ENCODE data around the gene LARP4B. TPM values are rescaled to one million over a fixed set of nuclear protein-coding genes. Genes with fewer than 3 reads are reported as not detected.

Gene LARP4B
- total and polyA plus RNA-seq, 2 of the 13 experiments (the other 11 are each of a cell fraction or from before 2014, with no cell fraction given): 19.5 to 30.2 TPM

DNA sequence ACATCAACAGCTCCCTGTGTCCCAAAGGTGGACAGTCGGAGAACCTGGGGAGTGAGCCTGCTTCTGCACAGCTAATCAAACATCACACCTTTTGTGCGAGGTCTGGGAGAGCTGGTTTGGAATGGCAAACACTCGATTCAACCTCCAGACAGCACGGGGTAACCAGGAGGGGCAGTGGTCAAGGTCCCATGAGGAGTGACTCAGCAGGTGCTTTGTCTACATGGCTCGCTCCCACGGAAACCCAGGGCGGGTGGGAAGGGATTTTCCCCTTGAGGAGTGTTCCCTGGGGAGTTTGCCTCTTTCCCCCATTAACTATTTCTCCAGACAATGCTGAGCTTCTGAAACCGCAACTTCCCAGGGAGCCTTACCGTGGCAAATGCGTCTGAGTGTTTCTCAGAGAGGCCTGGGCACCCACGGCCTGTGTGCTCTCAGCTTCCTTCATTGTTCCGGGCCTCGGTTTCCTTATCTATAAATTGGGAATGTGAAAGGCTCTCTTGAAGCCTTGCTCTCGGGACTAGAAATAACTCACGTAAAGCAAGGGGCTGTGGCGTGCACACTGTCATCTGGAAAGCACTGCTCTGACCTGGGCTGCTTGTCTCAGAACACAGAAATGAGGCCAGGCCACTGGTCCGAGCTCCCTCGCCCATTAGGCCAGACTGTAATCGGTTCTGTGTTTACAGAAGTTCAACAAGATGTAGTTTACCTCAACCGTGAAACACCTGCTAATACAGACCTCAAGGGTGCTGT is 42.7 kb upstream of the LARP4B start (continued):
- TF ChIP-seq ZNF879 (CRISPR knock-in tag; IDR thresholded peaks at IDR 0.05): no peak
- TF ChIP-seq DPF2 (CRISPR knock-in tag; IDR thresholded peaks at IDR 0.05; ENCODE audit: borderline replicate concordance, low read depth): no peak
- no peak for TF ChIP-seq SRSF9 (IDR thresholded peaks at IDR 0.05; ENCODE audit: borderline replicate concordance, insufficient read depth, low read depth, low read length, poor library complexity, severe bottlenecking)
- no peak for TF ChIP-seq ZNF296 (CRISPR knock-in tag; conservative IDR thresholded peaks at IDR 0.05)
- no peak for TF ChIP-seq TEAD2 (CRISPR knock-in tag; IDR thresholded peaks at IDR 0.05)
- TF ChIP-seq KDM5B (CRISPR knock-in tag; IDR thresholded peaks at IDR 0.05; ENCODE audit: borderline replicate concordance): no peak
- TF ChIP-seq, protein P1, sequence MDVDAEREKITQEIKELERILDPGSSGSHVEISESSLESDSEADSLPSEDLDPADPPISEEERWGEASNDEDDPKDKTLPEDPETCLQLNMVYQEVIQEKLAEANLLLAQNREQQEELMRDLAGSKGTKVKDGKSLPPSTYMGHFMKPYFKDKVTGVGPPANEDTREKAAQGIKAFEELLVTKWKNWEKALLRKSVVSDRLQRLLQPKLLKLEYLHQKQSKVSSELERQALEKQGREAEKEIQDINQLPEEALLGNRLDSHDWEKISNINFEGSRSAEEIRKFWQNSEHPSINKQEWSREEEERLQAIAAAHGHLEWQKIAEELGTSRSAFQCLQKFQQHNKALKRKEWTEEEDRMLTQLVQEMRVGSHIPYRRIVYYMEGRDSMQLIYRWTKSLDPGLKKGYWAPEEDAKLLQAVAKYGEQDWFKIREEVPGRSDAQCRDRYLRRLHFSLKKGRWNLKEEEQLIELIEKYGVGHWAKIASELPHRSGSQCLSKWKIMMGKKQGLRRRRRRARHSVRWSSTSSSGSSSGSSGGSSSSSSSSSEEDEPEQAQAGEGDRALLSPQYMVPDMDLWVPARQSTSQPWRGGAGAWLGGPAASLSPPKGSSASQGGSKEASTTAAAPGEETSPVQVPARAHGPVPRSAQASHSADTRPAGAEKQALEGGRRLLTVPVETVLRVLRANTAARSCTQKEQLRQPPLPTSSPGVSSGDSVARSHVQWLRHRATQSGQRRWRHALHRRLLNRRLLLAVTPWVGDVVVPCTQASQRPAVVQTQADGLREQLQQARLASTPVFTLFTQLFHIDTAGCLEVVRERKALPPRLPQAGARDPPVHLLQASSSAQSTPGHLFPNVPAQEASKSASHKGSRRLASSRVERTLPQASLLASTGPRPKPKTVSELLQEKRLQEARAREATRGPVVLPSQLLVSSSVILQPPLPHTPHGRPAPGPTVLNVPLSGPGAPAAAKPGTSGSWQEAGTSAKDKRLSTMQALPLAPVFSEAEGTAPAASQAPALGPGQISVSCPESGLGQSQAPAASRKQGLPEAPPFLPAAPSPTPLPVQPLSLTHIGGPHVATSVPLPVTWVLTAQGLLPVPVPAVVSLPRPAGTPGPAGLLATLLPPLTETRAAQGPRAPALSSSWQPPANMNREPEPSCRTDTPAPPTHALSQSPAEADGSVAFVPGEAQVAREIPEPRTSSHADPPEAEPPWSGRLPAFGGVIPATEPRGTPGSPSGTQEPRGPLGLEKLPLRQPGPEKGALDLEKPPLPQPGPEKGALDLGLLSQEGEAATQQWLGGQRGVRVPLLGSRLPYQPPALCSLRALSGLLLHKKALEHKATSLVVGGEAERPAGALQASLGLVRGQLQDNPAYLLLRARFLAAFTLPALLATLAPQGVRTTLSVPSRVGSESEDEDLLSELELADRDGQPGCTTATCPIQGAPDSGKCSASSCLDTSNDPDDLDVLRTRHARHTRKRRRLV (CRISPR knock-in tag; IDR thresholded peaks at IDR 0.05): no peak
- TF ChIP-seq, protein P2, sequence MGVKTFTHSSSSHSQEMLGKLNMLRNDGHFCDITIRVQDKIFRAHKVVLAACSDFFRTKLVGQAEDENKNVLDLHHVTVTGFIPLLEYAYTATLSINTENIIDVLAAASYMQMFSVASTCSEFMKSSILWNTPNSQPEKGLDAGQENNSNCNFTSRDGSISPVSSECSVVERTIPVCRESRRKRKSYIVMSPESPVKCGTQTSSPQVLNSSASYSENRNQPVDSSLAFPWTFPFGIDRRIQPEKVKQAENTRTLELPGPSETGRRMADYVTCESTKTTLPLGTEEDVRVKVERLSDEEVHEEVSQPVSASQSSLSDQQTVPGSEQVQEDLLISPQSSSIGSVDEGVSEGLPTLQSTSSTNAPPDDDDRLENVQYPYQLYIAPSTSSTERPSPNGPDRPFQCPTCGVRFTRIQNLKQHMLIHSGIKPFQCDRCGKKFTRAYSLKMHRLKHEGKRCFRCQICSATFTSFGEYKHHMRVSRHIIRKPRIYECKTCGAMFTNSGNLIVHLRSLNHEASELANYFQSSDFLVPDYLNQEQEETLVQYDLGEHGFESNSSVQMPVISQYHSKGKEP (CRISPR knock-in tag; IDR thresholded peaks at IDR 0.05): no peak
- no peak for TF ChIP-seq MLLT10 (CRISPR knock-in tag; IDR thresholded peaks at IDR 0.05)
- TF ChIP-seq ZNF556 (CRISPR knock-in tag; IDR thresholded peaks at IDR 0.05; ENCODE audit: borderline replicate concordance): no peak; the same call in 1 of the 2 replicates
- no peak for TF ChIP-seq ZNF674 (CRISPR knock-in tag; IDR thresholded peaks at IDR 0.05; ENCODE audit: low read depth)
- no peak for TF ChIP-seq RBM39 (IDR thresholded peaks at IDR 0.05; ENCODE audit: low read depth, low read length, poor library complexity, severe bottlenecking)
- TF ChIP-seq SRSF1 (optimal IDR thresholded peaks at IDR 0.05; ENCODE audit: low read depth, low read length): no peak
- TF ChIP-seq, protein P3, sequence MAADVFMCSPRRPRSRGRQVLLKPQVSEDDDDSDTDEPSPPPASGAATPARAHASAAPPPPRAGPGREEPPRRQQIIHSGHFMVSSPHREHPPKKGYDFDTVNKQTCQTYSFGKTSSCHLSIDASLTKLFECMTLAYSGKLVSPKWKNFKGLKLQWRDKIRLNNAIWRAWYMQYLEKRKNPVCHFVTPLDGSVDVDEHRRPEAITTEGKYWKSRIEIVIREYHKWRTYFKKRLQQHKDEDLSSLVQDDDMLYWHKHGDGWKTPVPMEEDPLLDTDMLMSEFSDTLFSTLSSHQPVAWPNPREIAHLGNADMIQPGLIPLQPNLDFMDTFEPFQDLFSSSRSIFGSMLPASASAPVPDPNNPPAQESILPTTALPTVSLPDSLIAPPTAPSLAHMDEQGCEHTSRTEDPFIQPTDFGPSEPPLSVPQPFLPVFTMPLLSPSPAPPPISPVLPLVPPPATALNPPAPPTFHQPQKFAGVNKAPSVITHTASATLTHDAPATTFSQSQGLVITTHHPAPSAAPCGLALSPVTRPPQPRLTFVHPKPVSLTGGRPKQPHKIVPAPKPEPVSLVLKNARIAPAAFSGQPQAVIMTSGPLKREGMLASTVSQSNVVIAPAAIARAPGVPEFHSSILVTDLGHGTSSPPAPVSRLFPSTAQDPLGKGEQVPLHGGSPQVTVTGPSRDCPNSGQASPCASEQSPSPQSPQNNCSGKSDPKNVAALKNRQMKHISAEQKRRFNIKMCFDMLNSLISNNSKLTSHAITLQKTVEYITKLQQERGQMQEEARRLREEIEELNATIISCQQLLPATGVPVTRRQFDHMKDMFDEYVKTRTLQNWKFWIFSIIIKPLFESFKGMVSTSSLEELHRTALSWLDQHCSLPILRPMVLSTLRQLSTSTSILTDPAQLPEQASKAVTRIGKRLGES (CRISPR knock-in tag; IDR thresholded peaks at IDR 0.05; ENCODE audit: borderline replicate concordance): no peak
- no peak for TF ChIP-seq NFIC (IDR thresholded peaks at IDR 0.05; ENCODE audit: low read length)
- TF ChIP-seq, protein P4, sequence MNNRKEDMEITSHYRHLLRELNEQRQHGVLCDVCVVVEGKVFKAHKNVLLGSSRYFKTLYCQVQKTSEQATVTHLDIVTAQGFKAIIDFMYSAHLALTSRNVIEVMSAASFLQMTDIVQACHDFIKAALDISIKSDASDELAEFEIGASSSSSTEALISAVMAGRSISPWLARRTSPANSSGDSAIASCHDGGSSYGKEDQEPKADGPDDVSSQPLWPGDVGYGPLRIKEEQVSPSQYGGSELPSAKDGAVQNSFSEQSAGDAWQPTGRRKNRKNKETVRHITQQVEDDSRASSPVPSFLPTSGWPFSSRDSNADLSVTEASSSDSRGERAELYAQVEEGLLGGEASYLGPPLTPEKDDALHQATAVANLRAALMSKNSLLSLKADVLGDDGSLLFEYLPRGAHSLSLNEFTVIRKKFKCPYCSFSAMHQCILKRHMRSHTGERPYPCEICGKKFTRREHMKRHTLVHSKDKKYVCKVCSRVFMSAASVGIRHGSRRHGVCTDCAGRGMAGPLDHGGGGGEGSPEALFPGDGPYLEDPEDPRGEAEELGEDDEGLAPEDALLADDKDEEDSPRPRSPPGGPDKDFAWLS (CRISPR knock-in tag; IDR thresholded peaks at IDR 0.05; ENCODE audit: borderline replicate concordance): 0 out of 2 replicates have a peak, but pooled peaks have one; percentile 37
- TF ChIP-seq PPARG (CRISPR knock-in tag; conservative IDR thresholded peaks at IDR 0.05): 0 out of 2 replicates have a peak, but pooled peaks have one; percentile 29
